ENCODE data around the gene LZTS2.

DNA sequence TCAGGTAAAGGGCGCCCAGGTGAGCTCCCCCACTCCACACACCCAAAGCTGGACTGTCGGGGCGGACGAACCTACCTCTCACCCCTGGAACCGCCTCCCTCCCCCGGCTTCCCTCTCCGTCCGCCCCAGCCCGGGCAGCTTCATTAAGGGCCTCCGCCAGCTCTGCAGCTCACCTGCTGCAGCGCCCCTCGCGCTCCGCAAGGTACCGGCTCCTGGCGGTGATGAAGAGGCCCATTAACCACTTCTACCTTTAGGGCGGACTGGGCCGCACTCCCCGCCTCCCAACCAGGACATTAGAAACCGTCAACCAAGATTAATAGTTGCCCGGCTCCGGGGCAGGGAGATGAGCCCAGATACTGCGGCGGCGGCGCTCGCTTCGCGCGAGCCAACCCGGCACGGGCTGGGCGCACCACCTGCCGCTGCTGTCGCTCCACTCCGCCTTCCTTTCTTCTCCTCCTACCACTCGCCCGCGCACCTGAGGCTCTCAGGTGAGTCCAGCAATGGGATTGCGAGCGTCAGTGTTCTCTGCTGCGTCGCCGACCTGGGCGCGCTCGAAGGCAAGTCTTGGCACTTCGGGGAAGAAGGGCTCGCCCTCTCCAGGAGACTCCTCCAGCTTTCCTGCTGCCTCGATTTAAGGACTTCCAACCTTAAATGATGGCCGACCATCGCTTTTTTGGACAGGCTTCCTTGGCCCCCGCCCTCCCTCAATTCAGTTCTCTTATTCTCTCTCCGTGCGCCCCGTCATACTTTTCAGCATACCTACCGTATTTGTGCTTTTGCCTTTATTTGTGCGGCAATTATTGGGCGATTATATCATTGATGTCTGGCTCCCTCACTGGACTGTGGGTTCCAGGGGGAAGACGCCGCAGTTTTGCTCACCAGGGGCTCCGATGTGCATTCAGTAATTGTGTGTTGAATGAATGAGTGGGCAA is 48.6 kb downstream of the LZTS2 start:
- TF ChIP-seq POLR2AphosphoS5 (IDR thresholded peaks at IDR 0.05; ENCODE audit: low read length), result no peak
- no peak for TF ChIP-seq ESRRA (IDR thresholded peaks at IDR 0.05; ENCODE audit: low read length)
- TF ChIP-seq, protein P1, sequence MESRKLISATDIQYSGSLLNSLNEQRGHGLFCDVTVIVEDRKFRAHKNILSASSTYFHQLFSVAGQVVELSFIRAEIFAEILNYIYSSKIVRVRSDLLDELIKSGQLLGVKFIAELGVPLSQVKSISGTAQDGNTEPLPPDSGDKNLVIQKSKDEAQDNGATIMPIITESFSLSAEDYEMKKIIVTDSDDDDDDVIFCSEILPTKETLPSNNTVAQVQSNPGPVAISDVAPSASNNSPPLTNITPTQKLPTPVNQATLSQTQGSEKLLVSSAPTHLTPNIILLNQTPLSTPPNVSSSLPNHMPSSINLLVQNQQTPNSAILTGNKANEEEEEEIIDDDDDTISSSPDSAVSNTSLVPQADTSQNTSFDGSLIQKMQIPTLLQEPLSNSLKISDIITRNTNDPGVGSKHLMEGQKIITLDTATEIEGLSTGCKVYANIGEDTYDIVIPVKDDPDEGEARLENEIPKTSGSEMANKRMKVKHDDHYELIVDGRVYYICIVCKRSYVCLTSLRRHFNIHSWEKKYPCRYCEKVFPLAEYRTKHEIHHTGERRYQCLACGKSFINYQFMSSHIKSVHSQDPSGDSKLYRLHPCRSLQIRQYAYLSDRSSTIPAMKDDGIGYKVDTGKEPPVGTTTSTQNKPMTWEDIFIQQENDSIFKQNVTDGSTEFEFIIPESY (IDR thresholded peaks at IDR 0.05), result no peak
- no peak for TF ChIP-seq EP300 (IDR thresholded peaks at IDR 0.05; ENCODE audit: borderline replicate concordance in 1 of 2, control insufficient read depth in 1 of 2, low read depth in 2 of 2, low read length in 2 of 2)
- TF ChIP-seq KAT2A (conservative IDR thresholded peaks at IDR 0.05; ENCODE audit: control insufficient read depth, low read depth, low read length), result no peak
- no peak for TF ChIP-seq EZH2 (IDR thresholded peaks at IDR 0.05; ENCODE audit: borderline replicate concordance, control insufficient read depth, low read depth, low read length)
- TF ChIP-seq, protein P2, sequence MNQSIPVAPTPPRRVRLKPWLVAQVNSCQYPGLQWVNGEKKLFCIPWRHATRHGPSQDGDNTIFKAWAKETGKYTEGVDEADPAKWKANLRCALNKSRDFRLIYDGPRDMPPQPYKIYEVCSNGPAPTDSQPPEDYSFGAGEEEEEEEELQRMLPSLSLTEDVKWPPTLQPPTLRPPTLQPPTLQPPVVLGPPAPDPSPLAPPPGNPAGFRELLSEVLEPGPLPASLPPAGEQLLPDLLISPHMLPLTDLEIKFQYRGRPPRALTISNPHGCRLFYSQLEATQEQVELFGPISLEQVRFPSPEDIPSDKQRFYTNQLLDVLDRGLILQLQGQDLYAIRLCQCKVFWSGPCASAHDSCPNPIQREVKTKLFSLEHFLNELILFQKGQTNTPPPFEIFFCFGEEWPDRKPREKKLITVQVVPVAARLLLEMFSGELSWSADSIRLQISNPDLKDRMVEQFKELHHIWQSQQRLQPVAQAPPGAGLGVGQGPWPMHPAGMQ (IDR thresholded peaks at IDR 0.05; ENCODE audit: borderline replicate concordance), result no peak
- TF ChIP-seq, protein P3, sequence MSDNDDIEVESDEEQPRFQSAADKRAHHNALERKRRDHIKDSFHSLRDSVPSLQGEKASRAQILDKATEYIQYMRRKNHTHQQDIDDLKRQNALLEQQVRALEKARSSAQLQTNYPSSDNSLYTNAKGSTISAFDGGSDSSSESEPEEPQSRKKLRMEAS (IDR thresholded peaks at IDR 0.05; ENCODE audit: low read depth, low read length), result no peak
